CD14-positive monocyte (primary cell): ENCODE results near the gene ACBD4. TPM values are rescaled to one million over a fixed set of nuclear protein-coding genes. Genes with fewer than 3 reads are reported as not detected.

Source experiments
- DNase-seq, 3 donors: peaks; one replicate each; pipeline ENCODE4 v3.0.0-alpha.2; 2011 to 2022
- H2AFZ ChIP-seq: 2 replicates; pipeline ENCODE4 v1.6.0; 2012; ENCODE audit warnings: mild to moderate bottlenecking, low read depth, low read length, inconsistent platforms; ENCODE audit not compliant: insufficient read depth, poor library complexity, severe bottlenecking
- H3K27ac ChIP-seq, 2 donors: 1 replicate in 1 of 2; 2 replicates in 1 of 2; pipeline ENCODE4 v1.5.1; 2012 to 2013; ENCODE audit warnings: low read length in 2 of 2, control low read depth in 1 of 2, inconsistent platforms in 1 of 2, low read depth in 1 of 2, mild to moderate bottlenecking in 1 of 2
- H3K27me3 ChIP-seq, 2 donors: one replicate each; pipeline versions ENCODE4 v1.6.0 to v1.6.1; 2011 to 2013; ENCODE audit warnings: low read length in 2 of 2; ENCODE audit not compliant: control insufficient read depth in 2 of 2, insufficient read depth in 2 of 2
- H3K36me3 ChIP-seq, 2 donors: replicated peaks in 1 of 2; 1 replicate in 1 of 2; 2 replicates in 1 of 2; pipeline versions ENCODE4 v1.5.1 to v1.6.1; 2012 to 2013; ENCODE audit warnings: low read length in 2 of 2, control low read depth in 1 of 2, inconsistent platforms in 1 of 2, mild to moderate bottlenecking in 1 of 2; ENCODE audit not compliant: insufficient read depth in 2 of 2, control insufficient read depth in 1 of 2
- H3K4me1 ChIP-seq, 2 donors: 1 replicate in 1 of 2; 2 replicates in 1 of 2; pipeline versions ENCODE4 v1.5.1 to v1.6.1; 2012 to 2013; ENCODE audit warnings: low read length in 2 of 2, control low read depth in 1 of 2, inconsistent platforms in 1 of 2, mild to moderate bottlenecking in 1 of 2, moderate library complexity in 1 of 2; ENCODE audit not compliant: insufficient read depth in 2 of 2, control insufficient read depth in 1 of 2
- H3K4me2 ChIP-seq: replicated peaks from 2 replicates; pipeline ENCODE3; 2012; ENCODE audit warnings: low read length, moderate library complexity, mild to moderate bottlenecking; ENCODE audit not compliant: poor library complexity, severe bottlenecking; ENCODE audit errors: extremely low read depth
- H3K4me3 ChIP-seq, 3 experiments: fragments of 200-600 bp in 1 of 3; sonication (generic) in 1 of 3; replicated peaks in 1 of 3; 1 replicate in 2 of 3; 2 replicates in 1 of 3; pipeline ENCODE4 v1.5.1; 2011 to 2013; ENCODE audit warnings: low read length in 3 of 3, mild to moderate bottlenecking in 3 of 3, control low read depth in 2 of 3, low read depth in 2 of 3, inconsistent platforms in 1 of 3, moderate library complexity in 1 of 3
- H3K79me2 ChIP-seq: 2 replicates; pipeline ENCODE4 v1.6.0; 2012; ENCODE audit warnings: mild to moderate bottlenecking, control low read depth, inconsistent platforms, low read length, moderate library complexity; ENCODE audit not compliant: insufficient read depth
- H3K9ac ChIP-seq: 2 replicates; pipeline ENCODE4 v1.6.0; 2017; ENCODE audit warnings: low read length, mild to moderate bottlenecking; ENCODE audit not compliant: insufficient read depth, poor library complexity, severe bottlenecking
- H3K9me3 ChIP-seq, 2 donors: replicated peaks in 1 of 2; 1 replicate in 1 of 2; 2 replicates in 1 of 2; pipeline versions ENCODE4 v1.5.1 to v1.6.1; 2012 to 2013; ENCODE audit warnings: low read length in 2 of 2, control low read depth in 1 of 2; ENCODE audit not compliant: control insufficient read depth in 1 of 2, insufficient read depth in 1 of 2
- H4K20me1 ChIP-seq: 2 replicates; pipeline ENCODE4 v1.6.0; 2012; ENCODE audit warnings: mild to moderate bottlenecking, low read length, control low read depth, moderate library complexity; ENCODE audit not compliant: insufficient read depth
- H3K27ac Mint-ChIP-seq, 7 donors: one replicate each; pipeline ENCODE4 v1.8.0; 2020; ENCODE audit warnings: mild to moderate bottlenecking in 7 of 7, mixed read lengths in 7 of 7, moderate library complexity in 6 of 7, inconsistent platforms in 2 of 7
- H3K27me3 Mint-ChIP-seq, 3 donors: one replicate each; pipeline ENCODE4 v1.8.0; 2021 to 2022; ENCODE audit warnings: low read depth in 3 of 3, mild to moderate bottlenecking in 3 of 3, mixed read lengths in 3 of 3, moderate library complexity in 3 of 3, inconsistent platforms in 1 of 3
- H3K36me3 Mint-ChIP-seq, 2 donors: one replicate each; pipeline ENCODE4 v1.8.0; 2020; ENCODE audit warnings: mixed read lengths in 2 of 2, inconsistent platforms in 1 of 2, mild to moderate bottlenecking in 1 of 2
- H3K4me1 Mint-ChIP-seq: one replicate; pipeline ENCODE4 v1.8.0; 2020; ENCODE audit warnings: mild to moderate bottlenecking, mixed read lengths
- H3K4me3 Mint-ChIP-seq, 2 donors: one replicate each; pipeline ENCODE4 v1.8.0; 2020; ENCODE audit warnings: mild to moderate bottlenecking in 2 of 2, mixed read lengths in 2 of 2, moderate library complexity in 1 of 2
- H3K9me3 Mint-ChIP-seq, 7 donors: one replicate each; pipeline ENCODE4 v1.8.0; 2020 to 2022; ENCODE audit warnings: mixed read lengths in 7 of 7, mild to moderate bottlenecking in 6 of 7, moderate library complexity in 6 of 7, inconsistent platforms in 2 of 7
- CTCF ChIP-seq: fragments of 200-600 bp; IDR thresholded peaks from one replicate; pipeline ENCODE4 v1.8.0; 2022; ENCODE audit warnings: antibody characterized with exemption, mild to moderate bottlenecking
- WGBS: methylation state at CpG from one replicate; pipeline ENCODE4 v1.1.5; 2013; ENCODE audit warnings: missing lambda C conversion rate; ENCODE audit not compliant: insufficient coverage; 5-methylcytosine and 5-hydroxymethylcytosine counted together
- intact Hi-C, 2 donors: fragments of 100-400 bp; cut with micrococcal nuclease; formaldehyde crosslinking; loops; one replicate each; pipeline versions ENCODE4 v1.15.0 to v1.15.1; 2023
- polyA plus RNA-seq, 3 donors: library from polyadenylated mRNA; depleted of rRNA in 1 of 3; unstranded in 2 of 3; stranded (reverse) in 1 of 3; fragments of 300-500 nt in 2 of 3; fragments of >200 nt in 1 of 3; fragmentation: Illumina TruSeq in 2 of 3; gene quantifications; 1 replicate in 2 of 3; 2 replicates in 1 of 3; pipeline ENCODE4 v1.2.3, GENCODE V29; 2012 to 2021

The ACBD4 gene
- polyA plus RNA-seq, 3 donors: 4.8 to 7.4 (median 6.2) TPM

- no peaks in the 10 kb centered on the region for H3K27me3 ChIP-seq
- no peak overlapping the region for H3K4me2 ChIP-seq
- intact Hi-C loops: no loop called here
- Mint-ChIP-seq H3K4me3 (no peak overlapping the region), H3K27ac (no peak overlapping the region), H3K4me1 (peaks cover 10% of the 10 kb centered on the region), H3K9me3 (no peaks in the 10 kb centered on the region), H3K36me3 (no peaks in the 10 kb centered on the region), H3K27me3 (peaks cover 0 to 2% (median 2%) of the 10 kb centered on the region in 3 donors)
- H2AFZ ChIP-seq: no peak overlapping the region
- H3K36me3 ChIP-seq: no peaks in the 10 kb centered on the region
- no peak overlapping the region for H3K9ac ChIP-seq
- WGBS: 77% methylated on average over 1 of the region's 5 CpGs
- TF ChIP-seq CTCF: no peak
- H3K4me1 ChIP-seq: peaks cover 3 to 7% of the 10 kb centered on the region in 2 donors
- no peaks in the 10 kb centered on the region for H3K9me3 ChIP-seq
- no peak overlapping the region for H3K27ac ChIP-seq
- H4K20me1 ChIP-seq: no peaks in the 10 kb centered on the region
- H3K4me3 ChIP-seq: no peak overlapping the region
- DNase-seq: no peak
- H3K79me2 ChIP-seq: no peaks in the 10 kb centered on the region
Measured at GRCh38 chr17:45184144-45184543, 48.7 kb downstream of the ACBD4 start.

- Histone ChIP-seq H3K9ac (no peak overlapping the region), H2AFZ (no peak overlapping the region), H3K27me3 (no peaks in the 10 kb centered on the region), H3K9me3 (no peaks in the 10 kb centered on the region), H3K27ac (no peak overlapping the region), H3K4me3 (no peak overlapping the region), H3K36me3 (no peaks in the 10 kb centered on the region), H3K79me2 (no peaks in the 10 kb centered on the region), H3K4me1 (peaks cover 3 to 11% of the 10 kb centered on the region in 2 donors), H3K4me2 (no peak overlapping the region), H4K20me1 (no peaks in the 10 kb centered on the region)
- peaks cover 0 to 2% (median 0%) of the 10 kb centered on the region in 3 donors for H3K27me3 Mint-ChIP-seq
- H3K36me3 Mint-ChIP-seq: peaks cover 0 to 2% of the 10 kb centered on the region in 2 donors
- peaks cover 14% of the 10 kb centered on the region for H3K4me1 Mint-ChIP-seq
- peak overlapping the region in 1 of 7 donors; percentile 46 for H3K27ac Mint-ChIP-seq
- no peak for TF ChIP-seq CTCF
- no peaks in the 10 kb centered on the region for H3K9me3 Mint-ChIP-seq
- 0% methylated on average over 1 of the region's 7 CpGs for WGBS
- DNase-seq: no peak
- no peak overlapping the region for H3K4me3 Mint-ChIP-seq
- intact Hi-C loops: no loop called here
Measured at GRCh38 chr17:45186801-45187354, 51.4 kb downstream of the ACBD4 start.
